Neural cell (in vitro differentiated cells): ENCODE results near the gene FRMD4B. TPM values are rescaled to one million over a fixed set of nuclear protein-coding genes. Genes with fewer than 3 reads are reported as not detected.

ENCODE experiments used
- H2AFZ ChIP-seq: fragments of 200-600, 300-800 bp; sonication (generic), shearing (Covaris generic); 2 replicates; pipeline ENCODE4 v1.6.0; 2014; ENCODE audit warnings: low read depth, mild to moderate bottlenecking, antibody characterized with exemption, low read length, moderate library complexity
- H3F3A ChIP-seq: fragments of 200-600 bp; shearing (Covaris generic); 2 replicates; pipeline ENCODE4 v1.6.1; 2016; ENCODE audit warnings: mild to moderate bottlenecking, moderate library complexity, mixed read lengths, antibody characterized with exemption, low read length; ENCODE audit not compliant: insufficient read depth, poor library complexity, severe bottlenecking
- H3K27ac ChIP-seq: fragments of 200-600, 300-800 bp; sonication (generic), shearing (Covaris generic); 2 replicates; pipeline ENCODE4 v1.5.1; 2014; ENCODE audit warnings: mild to moderate bottlenecking, low read length, moderate library complexity
- H3K27me3 ChIP-seq: fragments of 300-800, 200-600 bp; sonication (generic), shearing (Covaris generic); 2 replicates; pipeline ENCODE4 v1.6.0; 2014; ENCODE audit warnings: mild to moderate bottlenecking, low read depth, low read length, moderate library complexity; ENCODE audit not compliant: insufficient read depth
- H3K36me3 ChIP-seq: fragments of 300-800, 200-600 bp; sonication (generic), shearing (Covaris generic); 2 replicates; pipeline ENCODE4 v1.5.1; 2014; ENCODE audit warnings: mild to moderate bottlenecking, antibody characterized with exemption, low read length, moderate library complexity; ENCODE audit not compliant: insufficient read depth
- H3K4me2 ChIP-seq: fragments of 300-800, 200-600 bp; sonication (generic), shearing (Covaris generic); 2 replicates; pipeline ENCODE4 v1.6.0; 2014; ENCODE audit warnings: mild to moderate bottlenecking, low read length
- H3K4me3 ChIP-seq: fragments of 300-800, 200-600 bp; sonication (generic), shearing (Covaris generic); 2 replicates; pipeline ENCODE4 v1.5.1; 2014; ENCODE audit warnings: mild to moderate bottlenecking, low read length, moderate library complexity
- H3K79me2 ChIP-seq: fragments of 200-600 bp; shearing (Covaris generic); replicated peaks from 2 replicates; pipeline ENCODE4 v1.6.0; 2014; ENCODE audit warnings: mild to moderate bottlenecking, low read length, moderate library complexity; ENCODE audit not compliant: insufficient read depth
- H3K9ac ChIP-seq: fragments of 300-800, 200-600 bp; sonication (generic), shearing (Covaris generic); 2 replicates; pipeline ENCODE4 v1.6.1; 2016; ENCODE audit warnings: mild to moderate bottlenecking, low read length, mixed read lengths
- H3K9me2 ChIP-seq: fragments of 200-600 bp; shearing (Covaris generic); 2 replicates; pipeline ENCODE4 v1.6.1; 2016; ENCODE audit warnings: mild to moderate bottlenecking, low read length, mixed read lengths; ENCODE audit not compliant: insufficient read depth
- H3K9me3 ChIP-seq: fragments of 200-600, 300-800 bp; sonication (generic), shearing (Covaris generic); 2 replicates; pipeline ENCODE4 v1.6.1; 2016; ENCODE audit warnings: mild to moderate bottlenecking, mixed run types, low read length, moderate library complexity, mixed read lengths
- H4K20me1 ChIP-seq: fragments of 200-600 bp; shearing (Covaris generic); 2 replicates; pipeline ENCODE4 v1.6.1; 2016; ENCODE audit warnings: mild to moderate bottlenecking, mixed run types; ENCODE audit not compliant: insufficient read depth
- CTCF ChIP-seq: fragments of 450-650 bp; IDR thresholded peaks from 2 replicates; pipeline ENCODE4 v1.5.1; 2014; ENCODE audit warnings: antibody characterized with exemption, mild to moderate bottlenecking, moderate library complexity; ENCODE audit not compliant: poor library complexity, severe bottlenecking
- EP300 ChIP-seq: fragments of 450-650 bp; conservative IDR thresholded peaks from 2 replicates; pipeline ENCODE4 v1.6.1; 2014; ENCODE audit warnings: antibody characterized with exemption, mild to moderate bottlenecking, moderate library complexity; ENCODE audit not compliant: poor library complexity, severe bottlenecking
- EZH2 ChIP-seq: fragments of 200-600, 300-800 bp; shearing (Covaris generic), sonication (generic); IDR thresholded peaks from 2 replicates; pipeline ENCODE4 v1.6.1; 2014; ENCODE audit warnings: antibody characterized with exemption, low read length, borderline replicate concordance, mild to moderate bottlenecking; ENCODE audit not compliant: insufficient read depth, poor library complexity, severe bottlenecking
- MXI1 ChIP-seq: fragments of 450-650 bp; conservative IDR thresholded peaks from 2 replicates; pipeline ENCODE4 v1.6.1; 2014; ENCODE audit warnings: antibody characterized with exemption, mild to moderate bottlenecking; ENCODE audit not compliant: poor library complexity, severe bottlenecking
- POLR2AphosphoS5 ChIP-seq: IDR thresholded peaks from 2 replicates; pipeline ENCODE4 v1.6.1; 2012
- RAD21 ChIP-seq: fragments of 450-650 bp; conservative IDR thresholded peaks from 2 replicates; pipeline ENCODE4 v1.6.1; 2014; ENCODE audit warnings: antibody characterized with exemption, mild to moderate bottlenecking, moderate library complexity
- SMC3 ChIP-seq: fragments of 450-650 bp; conservative IDR thresholded peaks from 2 replicates; pipeline ENCODE4 v1.6.1; 2014; ENCODE audit warnings: antibody characterized with exemption, mild to moderate bottlenecking, moderate library complexity; ENCODE audit not compliant: poor library complexity
- TAF1 ChIP-seq: IDR thresholded peaks from 2 replicates; pipeline ENCODE4 v1.6.1; 2012; ENCODE audit warnings: low read depth
- polyA plus RNA-seq: library from polyadenylated mRNA; depleted of rRNA; stranded (reverse); fragments of >200 nt; gene quantifications from 2 replicates; pipeline ENCODE4 v1.2.3, GENCODE V29; 2014
- TF ChIP-seq, protein P1 (sequence below): IDR thresholded peaks from 2 replicates; pipeline ENCODE4 v1.6.1; 2012; ENCODE audit warnings: borderline replicate concordance

Gene FRMD4B
- polyA plus RNA-seq, 1 donor from 2014 or later, result 6.2 TPM

GRCh38 chr3:69248436-69248835 is 137.5 kb downstream of the FRMD4B start:
- Histone ChIP-seq H3K4me3 (no peak overlapping the region), H3K36me3 (no peaks in the 10 kb centered on the region), H3K9me3 (no peaks in the 10 kb centered on the region), H3K79me2 (peaks cover 20% of the 10 kb centered on the region), H3K27ac (no peak overlapping the region), H3F3A (peaks cover 5% of the 10 kb centered on the region), H3K9ac (no peak overlapping the region), H4K20me1 (no peaks in the 10 kb centered on the region), H3K4me2 (no peak overlapping the region), H2AFZ (no peak overlapping the region), H3K27me3 (no peaks in the 10 kb centered on the region), H3K9me2 (no peaks in the 10 kb centered on the region)
- TF ChIP-seq RAD21, result no peak
- no peak for TF ChIP-seq MXI1
- no peak for TF ChIP-seq SMC3
- TF ChIP-seq TAF1, result no peak
- no peak for TF ChIP-seq CTCF
- TF ChIP-seq, protein P1, sequence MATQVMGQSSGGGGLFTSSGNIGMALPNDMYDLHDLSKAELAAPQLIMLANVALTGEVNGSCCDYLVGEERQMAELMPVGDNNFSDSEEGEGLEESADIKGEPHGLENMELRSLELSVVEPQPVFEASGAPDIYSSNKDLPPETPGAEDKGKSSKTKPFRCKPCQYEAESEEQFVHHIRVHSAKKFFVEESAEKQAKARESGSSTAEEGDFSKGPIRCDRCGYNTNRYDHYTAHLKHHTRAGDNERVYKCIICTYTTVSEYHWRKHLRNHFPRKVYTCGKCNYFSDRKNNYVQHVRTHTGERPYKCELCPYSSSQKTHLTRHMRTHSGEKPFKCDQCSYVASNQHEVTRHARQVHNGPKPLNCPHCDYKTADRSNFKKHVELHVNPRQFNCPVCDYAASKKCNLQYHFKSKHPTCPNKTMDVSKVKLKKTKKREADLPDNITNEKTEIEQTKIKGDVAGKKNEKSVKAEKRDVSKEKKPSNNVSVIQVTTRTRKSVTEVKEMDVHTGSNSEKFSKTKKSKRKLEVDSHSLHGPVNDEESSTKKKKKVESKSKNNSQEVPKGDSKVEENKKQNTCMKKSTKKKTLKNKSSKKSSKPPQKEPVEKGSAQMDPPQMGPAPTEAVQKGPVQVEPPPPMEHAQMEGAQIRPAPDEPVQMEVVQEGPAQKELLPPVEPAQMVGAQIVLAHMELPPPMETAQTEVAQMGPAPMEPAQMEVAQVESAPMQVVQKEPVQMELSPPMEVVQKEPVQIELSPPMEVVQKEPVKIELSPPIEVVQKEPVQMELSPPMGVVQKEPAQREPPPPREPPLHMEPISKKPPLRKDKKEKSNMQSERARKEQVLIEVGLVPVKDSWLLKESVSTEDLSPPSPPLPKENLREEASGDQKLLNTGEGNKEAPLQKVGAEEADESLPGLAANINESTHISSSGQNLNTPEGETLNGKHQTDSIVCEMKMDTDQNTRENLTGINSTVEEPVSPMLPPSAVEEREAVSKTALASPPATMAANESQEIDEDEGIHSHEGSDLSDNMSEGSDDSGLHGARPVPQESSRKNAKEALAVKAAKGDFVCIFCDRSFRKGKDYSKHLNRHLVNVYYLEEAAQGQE, result no peak
- TF ChIP-seq EZH2, result no peak
- TF ChIP-seq POLR2AphosphoS5, result no peak
- no peak for TF ChIP-seq EP300

DNA sequence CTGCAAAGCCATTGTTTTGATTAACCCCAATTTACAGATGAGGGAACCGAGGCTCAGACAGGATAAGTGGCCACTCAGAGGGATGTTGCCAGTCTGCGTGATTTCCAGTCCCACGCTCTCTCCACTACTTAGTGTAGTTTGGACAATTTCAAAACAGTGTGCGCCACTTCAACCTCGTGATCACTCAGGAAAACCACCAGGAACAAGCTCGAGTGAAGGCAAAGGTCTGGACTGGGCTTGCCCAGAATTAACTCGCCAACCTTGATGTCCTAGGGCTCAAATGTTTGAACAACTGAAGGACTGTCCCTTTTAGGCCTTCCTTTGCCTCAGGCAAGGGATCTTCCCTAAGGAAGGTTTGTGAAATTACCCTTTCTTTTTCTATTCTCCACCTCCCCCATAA is 139.3 kb downstream of the FRMD4B start:
- Histone ChIP-seq H3K9me3 (no peaks in the 10 kb centered on the region), H3K9me2 (no peaks in the 10 kb centered on the region), H3K27ac (no peak overlapping the region), H2AFZ (no peak overlapping the region), H3F3A (peaks cover 5% of the 10 kb centered on the region), H3K9ac (no peak overlapping the region), H3K4me3 (no peak overlapping the region), H3K4me2 (no peak overlapping the region), H4K20me1 (no peaks in the 10 kb centered on the region), H3K36me3 (no peaks in the 10 kb centered on the region), H3K27me3 (no peaks in the 10 kb centered on the region), H3K79me2 (peaks cover 20% of the 10 kb centered on the region)
- TF ChIP-seq EP300 (no peak), EZH2 (no peak), CTCF (no peak), SMC3 (no peak), MXI1 (no peak), RAD21 (no peak), TAF1 (no peak), POLR2AphosphoS5 (no peak)
- TF ChIP-seq, protein P1, result no peak
